Left cardiac atrium (tissue), 2 donors: Measurements from ENCODE around the gene NKAIN4. TPM values are rescaled to one million over a fixed set of nuclear protein-coding genes. Genes with fewer than 3 reads are reported as not detected.

Source experiments
- microRNA-seq, 2 donors: library from miRNA; unstranded; fragments of <30 nt; microRNA quantifications; one replicate each; pipeline ENCODE4 v1.2.0, GENCODE V29; 2020
- total RNA-seq, 2 donors: library from RNA; stranded (reverse); fragmentation: NEBNext Ultra II Directional; extraction: Animal tissue kit (Norgen Biotek cat#: 25700); gene quantifications; one replicate each; pipeline ENCODE4 v1.2.1, GENCODE V29; 2021
- donor health status: DM: no; HTN: yes; CAD: no; lungs with severe emphysema.
- donor health status: DM: yes; HTN: yes; CAD: no.

The NKAIN4 gene
- total RNA-seq, 2 donors from 2014 or later, result not detected

Small RNAs within 50 kb of the gene (microRNA-seq; reads per million reads assigned to microRNA genes)
- gene MIR3196 (0 reads per million in 2 donors), gene MIR4326 (0 to 0.20 reads per million in 2 donors)

Other genes starting within 250 kb of the NKAIN4 start
- not detected for gene BHLHE23, start 247.5 kb downstream of the NKAIN4 start, total RNA-seq
- 10 to 100 TPM; 19.3 to 29.9 TPM for gene YTHDF1, start 38.3 kb downstream of the NKAIN4 start, total RNA-seq
- under 1 TPM in 1 of 2 donors, not detected in 1; 0.94 TPM for gene BIRC7, start 18.6 kb downstream of the NKAIN4 start, total RNA-seq
- gene ARFGAP1, start 18.4 kb upstream of the NKAIN4 start, total RNA-seq, result 10 to 100 TPM; 32.1 to 50.3 TPM
- not detected for gene COL20A1, start 38.7 kb upstream of the NKAIN4 start, total RNA-seq
- gene CHRNA4, start 106.9 kb upstream of the NKAIN4 start, total RNA-seq, result under 1 TPM; 0.06 to 0.31 TPM
- 1 to 10 TPM in 1 of 2 donors, under 1 TPM in 1; 0.91 to 2.0 TPM for gene KCNQ2, start 218.2 kb upstream of the NKAIN4 start, total RNA-seq
- gene EEF1A2, start 244.6 kb upstream of the NKAIN4 start, total RNA-seq, result 100 to 1,000 TPM; 656 to 679 TPM